Stimulated activated CD4-positive, alpha-beta T cell treated with anti-CD3 and anti-CD28 coated beads, Interleukin-15, amount 100 ng/mL, for 48 hours (primary cell): Measurements from ENCODE around the gene TAOK3.
A peak's percentile ranks its signal among the peaks of the same experiment; 100 is the strongest.
"Not testable (repeated sequence)": the region's sequence is repeated elsewhere in the genome, so short reads cannot be mapped to it uniquely, and the experiment has no call there.

ENCODE experiments used
- DNase-seq, 2 donors: peaks; one replicate each; pipeline ENCODE4 v3.0.0-alpha.2; 2020; ENCODE audit warnings: low read depth in 2 of 2

The TAOK3 gene

GRCh38 chr12:118373616-118374015, 909 bp upstream of the TAOK3 start:
- no peak for DNase-seq

DNA sequence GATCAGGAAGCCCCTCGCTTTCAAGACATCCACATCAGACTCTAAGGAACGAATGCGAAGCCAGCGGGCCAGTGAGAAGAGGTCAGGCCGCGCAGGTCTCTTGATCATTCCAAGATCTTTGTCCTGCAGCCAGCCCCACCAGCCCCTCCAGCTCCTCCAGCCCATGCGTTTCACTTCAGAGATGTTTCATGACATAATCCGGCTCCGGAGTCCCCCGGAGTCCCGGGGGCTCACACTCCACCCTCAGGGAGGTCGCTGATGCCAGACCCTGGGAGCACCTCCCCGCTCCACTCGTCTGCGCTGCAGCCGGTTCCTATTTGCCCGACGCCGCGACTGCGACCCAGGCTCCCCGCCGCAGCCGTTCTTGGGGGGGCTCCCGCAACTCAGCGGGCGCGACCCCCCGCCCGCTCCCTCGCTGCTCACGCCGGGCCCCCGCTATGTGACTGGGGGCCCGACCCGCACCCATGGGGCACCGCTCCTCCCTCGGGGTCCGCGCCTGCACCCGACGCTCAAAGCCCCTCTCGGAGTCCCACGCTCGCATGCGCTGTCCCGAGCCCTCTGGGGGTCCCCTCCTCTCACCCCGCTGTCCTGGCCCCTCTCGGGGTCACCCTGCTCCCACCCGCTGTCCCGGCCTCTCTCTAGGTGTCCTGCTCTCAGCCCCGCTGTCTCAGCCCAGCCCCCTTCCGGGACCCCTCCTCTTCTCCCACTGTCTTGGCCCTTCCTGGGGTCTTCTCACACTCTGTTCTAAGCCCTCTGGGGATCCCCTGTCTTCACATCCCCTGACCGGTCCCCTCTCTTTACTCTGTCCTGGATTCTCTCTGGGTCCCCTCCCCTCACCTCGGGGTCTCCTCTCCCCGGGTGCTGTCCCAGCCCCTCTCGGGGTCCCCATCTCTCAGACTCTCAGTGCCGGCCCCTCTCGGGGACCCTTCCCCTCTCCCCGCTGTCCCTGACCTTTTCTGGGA, 1.1 kb downstream of the TAOK3 start:
- DNase-seq, result no peak

- DNase-seq, result no peak
Observed at GRCh38 chr12:118370601-118371000, 2.1 kb downstream of the TAOK3 start.

DNA sequence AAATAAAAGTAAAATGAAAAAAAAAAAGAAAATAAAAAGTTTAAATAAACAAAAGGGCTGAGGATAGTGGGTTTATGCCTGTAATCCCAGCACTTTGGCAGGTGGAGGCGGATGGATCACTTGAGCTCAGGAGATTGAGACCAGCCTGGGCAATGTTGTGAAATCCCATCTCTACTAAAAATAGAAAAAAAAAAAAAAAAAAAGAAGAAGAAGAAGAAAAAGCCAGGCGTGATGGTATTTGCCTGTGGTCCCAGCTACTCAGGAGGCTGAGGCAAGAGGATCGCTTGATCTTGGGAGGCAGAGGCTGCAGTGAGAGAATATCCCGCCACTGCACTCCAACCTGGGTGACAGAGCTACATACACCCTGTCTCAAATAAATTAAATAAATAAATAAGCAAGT, 3.9 kb downstream of the TAOK3 start:
- no peak for DNase-seq

DNA sequence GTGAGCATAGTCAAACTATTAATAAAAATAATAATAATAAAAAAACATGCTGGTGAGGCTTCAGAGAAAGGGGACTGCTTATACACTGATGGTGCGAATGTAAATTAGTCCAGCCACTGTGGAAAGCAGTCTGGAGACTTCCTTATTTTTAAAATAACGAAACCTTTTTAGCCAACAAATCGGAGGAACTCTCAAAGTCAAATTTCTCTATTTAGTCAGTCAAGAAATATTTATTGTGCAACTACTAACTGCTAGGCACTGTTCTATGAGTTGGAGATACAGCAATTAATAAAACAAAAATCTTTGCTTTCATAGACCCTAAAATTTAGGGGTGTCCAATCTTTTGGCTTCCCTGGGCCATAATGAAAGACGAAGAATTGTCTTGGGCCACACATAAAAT, 10.8 kb downstream of the TAOK3 start:
- DNase-seq, result no peak

DNA sequence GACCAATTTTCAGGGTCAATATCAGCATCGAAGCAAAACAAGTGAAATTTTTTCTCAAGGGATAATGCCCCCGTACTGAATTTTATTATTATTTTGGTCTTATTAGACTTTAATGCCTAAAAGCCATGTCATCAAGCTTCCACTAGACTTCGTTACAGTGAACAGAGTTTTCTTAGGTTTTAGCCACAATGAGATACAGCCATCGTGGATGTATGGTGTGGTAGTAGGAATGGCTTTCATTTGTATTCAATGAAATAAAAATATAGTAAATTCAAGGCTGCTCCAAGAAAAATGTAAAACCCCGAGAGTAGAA, 11.7 kb downstream of the TAOK3 start:
- DNase-seq, result no peak

- no peak for DNase-seq
Observed at GRCh38 chr12:118359541-118359915, 13.2 kb downstream of the TAOK3 start.

DNA sequence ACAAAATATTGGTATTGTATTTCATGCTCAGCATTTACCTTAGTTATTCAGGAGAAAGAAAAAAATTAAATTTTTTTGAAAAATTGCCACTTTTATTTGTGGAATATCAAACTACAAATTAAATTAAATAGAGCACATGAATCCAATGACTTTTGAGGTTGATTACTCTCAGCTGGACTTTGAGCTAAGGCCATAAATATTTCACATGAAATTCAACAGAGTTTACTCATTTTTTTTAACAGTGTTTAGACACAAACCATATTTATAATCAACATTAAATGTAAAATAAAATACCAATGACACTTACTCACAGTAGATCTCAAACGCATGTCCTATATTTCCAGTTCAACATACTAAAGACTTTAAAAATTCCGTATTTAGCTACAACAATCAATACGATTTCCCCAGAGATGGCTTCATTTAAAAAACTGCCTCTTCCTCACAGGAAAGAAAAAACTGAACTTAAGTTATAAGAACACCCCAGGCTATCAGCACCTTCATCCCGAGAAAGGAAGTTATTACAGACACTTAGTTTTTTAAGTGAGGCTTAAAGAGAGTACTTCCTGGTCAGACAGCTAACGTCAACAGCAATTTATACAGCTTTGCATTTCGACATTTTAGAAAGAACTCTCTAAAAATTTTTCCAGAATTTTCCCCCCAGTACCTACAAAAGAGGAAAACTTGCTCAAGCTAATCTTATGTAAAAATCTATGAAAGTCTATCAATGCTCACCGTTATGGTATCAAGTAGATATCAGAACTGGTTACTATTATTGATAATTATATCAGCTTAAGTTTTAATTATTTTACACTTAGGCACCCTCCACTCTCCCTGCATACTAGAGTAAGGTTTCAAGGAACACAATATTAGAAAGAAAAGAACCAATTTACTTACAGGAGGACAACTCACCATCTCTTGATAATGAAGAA, 13.8 kb downstream of the TAOK3 start:
- no peak for DNase-seq

DNA sequence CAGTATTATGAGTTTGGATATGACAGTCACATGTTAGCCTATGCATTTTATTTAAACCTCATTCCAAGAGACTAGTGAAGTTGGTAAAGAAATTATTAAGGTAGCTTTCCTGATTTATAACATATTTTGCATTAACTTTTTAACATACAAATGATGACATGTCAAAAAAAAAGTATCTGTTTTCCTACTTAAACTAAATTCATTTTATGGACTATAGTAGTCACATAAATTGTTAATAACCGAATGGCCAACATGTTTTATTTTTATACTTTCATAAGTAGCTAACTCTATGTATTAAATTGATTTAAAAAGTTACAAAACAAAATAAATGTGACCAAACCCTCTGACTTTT, 14.7 kb downstream of the TAOK3 start:
- no peak for DNase-seq

DNA sequence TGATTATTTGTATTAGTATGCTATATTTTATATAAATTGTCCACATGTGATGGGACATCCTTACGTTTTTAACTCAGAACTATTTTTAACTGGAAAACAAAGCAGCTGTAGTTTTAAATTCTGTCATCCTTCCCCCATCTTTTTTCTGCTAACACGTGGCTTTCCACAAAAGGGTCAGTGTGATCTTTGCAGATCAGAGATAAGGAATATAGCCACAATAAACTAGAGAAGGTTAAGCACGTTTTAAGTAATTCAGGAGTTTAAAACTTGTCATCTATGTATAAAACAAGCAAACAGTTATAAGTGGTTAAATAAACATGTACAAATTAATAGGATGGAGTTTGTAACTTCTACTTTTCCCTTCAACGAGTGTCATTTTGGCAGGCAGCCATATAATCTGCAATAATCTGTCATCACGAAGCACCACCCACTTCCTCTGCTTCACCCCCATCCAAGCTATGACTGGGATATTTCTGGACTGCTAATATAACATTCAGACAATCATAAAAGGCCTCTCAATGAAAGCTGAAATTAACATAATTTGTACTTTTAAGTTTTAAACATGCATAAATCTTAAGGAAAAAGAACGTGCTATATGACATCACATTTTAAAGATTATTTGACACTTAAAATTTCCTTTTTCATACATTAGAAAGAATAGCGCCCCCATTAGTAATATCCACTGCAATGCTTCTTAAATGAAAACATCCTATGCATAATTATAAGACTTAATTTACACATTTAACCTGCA, 15.3 kb downstream of the TAOK3 start:
- peak in 1 of 2 donors; percentile 49 for DNase-seq

GRCh38 chr12:118356809-118357256, 15.9 kb downstream of the TAOK3 start:
- DNase-seq, result no peak

GRCh38 chr12:118355843-118356242, 16.9 kb downstream of the TAOK3 start:
- DNase-seq, result no peak

DNA sequence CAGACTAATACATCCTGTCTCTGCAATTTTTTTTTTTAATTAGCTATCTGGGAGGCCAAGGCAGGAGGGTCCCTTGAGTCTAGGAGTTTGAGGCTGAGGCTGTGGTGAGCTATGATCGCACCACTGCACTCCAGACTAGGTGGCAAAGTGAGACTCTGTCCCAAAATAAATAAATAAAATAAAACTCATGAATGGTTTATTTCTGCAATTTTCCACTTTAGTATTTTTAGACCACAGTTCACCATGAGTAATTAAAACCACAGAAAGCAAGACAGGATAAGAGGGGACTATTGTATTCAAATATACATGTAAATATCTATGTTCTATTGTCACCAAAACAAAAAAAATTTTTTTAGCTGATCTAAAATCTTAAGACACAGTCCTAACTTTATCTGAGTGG, 17.8 kb downstream of the TAOK3 start:
- DNase-seq, result no peak

DNA sequence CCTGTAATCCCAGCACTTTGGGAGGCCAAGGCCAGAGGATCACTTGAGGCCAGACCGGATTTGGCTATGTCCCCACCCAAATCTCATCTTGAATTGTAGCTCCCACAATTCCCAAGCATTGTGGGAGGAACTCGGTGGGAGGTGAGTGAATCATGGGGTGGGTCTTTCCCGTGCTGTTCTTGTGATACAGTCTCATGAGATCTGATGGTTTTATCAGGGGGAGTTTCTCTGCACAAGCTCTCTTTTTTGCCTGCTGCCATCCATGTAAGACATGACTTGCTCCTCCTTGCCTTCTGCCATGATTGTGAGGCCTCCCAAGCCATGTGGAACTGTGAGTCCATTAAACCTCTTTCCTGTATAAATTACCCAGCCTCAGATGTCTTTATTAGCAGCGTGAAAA, 18.2 kb downstream of the TAOK3 start:
- not testable (repeated sequence) for DNase-seq

DNA sequence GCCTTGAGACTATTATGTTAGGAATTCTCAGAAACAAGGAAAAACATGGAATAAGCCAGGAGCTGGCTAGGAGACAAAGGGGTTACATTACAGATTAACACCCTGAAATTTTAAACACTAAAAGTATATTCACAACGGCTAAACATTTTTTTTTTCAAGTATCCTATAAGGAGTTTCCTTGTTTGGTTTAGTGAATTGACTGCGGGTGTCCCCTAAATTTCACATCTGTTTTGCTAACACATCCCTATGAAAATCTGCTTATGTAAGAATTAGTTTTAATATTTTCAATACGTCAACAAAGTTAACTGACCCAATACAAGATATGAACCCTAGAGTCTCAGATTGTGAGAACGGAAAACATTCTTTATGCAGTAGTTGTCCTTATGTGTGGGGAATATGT, 19.0 kb downstream of the TAOK3 start:
- no peak for DNase-seq

- DNase-seq, result no peak
Observed at GRCh38 chr12:118350908-118351559, 21.7 kb downstream of the TAOK3 start.

DNA sequence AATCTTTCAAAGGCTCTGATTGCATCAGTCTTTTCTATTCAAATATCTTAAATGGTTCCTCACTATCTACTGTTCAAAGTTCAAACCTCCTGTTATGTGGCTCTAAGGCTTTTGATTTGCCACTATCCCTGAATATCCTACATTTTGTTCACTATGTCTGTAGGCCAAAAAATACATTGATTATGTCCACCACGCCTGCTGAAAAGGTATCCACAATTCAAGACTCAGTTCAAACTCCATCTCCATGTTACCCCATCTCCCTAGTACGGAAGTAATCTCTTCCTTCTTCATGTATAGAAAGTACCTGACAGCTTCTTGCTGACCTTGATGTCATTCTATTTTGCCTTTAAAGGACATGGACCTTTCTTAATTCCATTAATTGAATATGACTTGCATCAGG, 24.8 kb downstream of the TAOK3 start:
- no peak for DNase-seq

DNA sequence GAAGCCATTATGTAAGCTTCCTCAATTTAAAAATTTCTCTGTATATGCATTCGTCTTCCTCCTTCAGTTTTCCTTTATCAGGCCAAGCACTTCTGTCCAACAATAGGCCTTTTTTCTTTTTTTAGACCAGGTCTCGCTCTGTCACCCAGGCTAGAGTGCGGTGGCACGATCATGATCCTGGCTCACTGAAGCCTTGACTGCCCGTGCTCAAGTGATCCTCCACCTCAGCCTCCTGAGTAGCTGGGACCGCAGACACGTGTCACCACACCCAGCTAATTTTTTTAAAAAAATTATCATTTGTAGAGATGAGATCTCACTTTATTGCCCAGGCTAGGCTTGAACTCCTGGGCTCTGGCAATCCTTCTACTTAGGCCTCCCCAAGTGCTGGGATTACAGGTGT, 25.8 kb downstream of the TAOK3 start:
- no peak for DNase-seq

- no peak for DNase-seq
Observed at GRCh38 chr12:118345355-118345754, 27.4 kb downstream of the TAOK3 start.

DNA sequence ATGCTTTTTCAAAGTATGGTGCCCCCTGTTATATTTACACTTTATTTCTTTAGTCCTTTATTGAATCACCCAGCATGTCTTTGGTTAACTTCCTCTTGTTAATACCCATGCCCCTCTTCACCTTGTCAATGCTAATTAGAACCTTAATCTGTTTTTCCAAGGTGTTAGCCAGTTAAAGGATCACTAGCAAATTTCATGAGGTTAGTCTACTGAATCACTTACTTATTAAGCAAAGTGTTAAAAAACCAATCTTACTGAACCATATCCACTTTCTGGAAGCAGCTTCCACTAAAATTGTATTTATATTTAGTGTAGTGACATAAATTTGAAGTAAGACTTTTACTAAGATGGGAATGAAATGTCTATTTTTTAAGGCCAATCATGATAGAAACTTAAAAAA, 27.9 kb downstream of the TAOK3 start:
- no peak for DNase-seq

GRCh38 chr12:118342090-118342489, 30.6 kb downstream of the TAOK3 start:
- no peak for DNase-seq
